Lower leg skin (tissue), 4 donors: ENCODE measurements around the gene OR6K2. TPM values are rescaled to one million over a fixed set of nuclear protein-coding genes. Genes with fewer than 3 reads are reported as not detected.

Source experiments
- DNase-seq, 2 donors: peaks; one replicate each; pipeline ENCODE4 v3.0.0-alpha.2; 2019; ENCODE audit warnings: low spot score in 2 of 2
- H3K4me3 ChIP-seq: fragments of 200-600 bp; sonication (generic); 2 replicates; pipeline ENCODE4 v1.5.1; 2017; ENCODE audit warnings: mild to moderate bottlenecking, low read depth; ENCODE audit not compliant: poor library complexity, severe bottlenecking
- CTCF ChIP-seq, 3 donors: fragments of 450-650 bp; IDR thresholded peaks; one replicate each; pipeline ENCODE4 v1.5.1; 2016; ENCODE audit warnings: antibody characterized with exemption in 3 of 3, mild to moderate bottlenecking in 3 of 3, moderate library complexity in 2 of 3
- POLR2A ChIP-seq, 2 donors: fragments of 450-650 bp; IDR thresholded peaks; one replicate each; pipeline ENCODE4 v1.6.1; 2016 to 2017; ENCODE audit warnings: antibody characterized with exemption in 2 of 2, mild to moderate bottlenecking in 1 of 2, moderate library complexity in 1 of 2
- WGBS, 2 donors: methylation state at CpG; one replicate each; pipeline ENCODE4 v1.1.5; 2018; 5-methylcytosine and 5-hydroxymethylcytosine counted together
- intact Hi-C: fragments of 100-400 bp; cut with DNase I; formaldehyde crosslinking; loops from one replicate; pipeline ENCODE4 v1.15.0; 2023; ENCODE audit warnings: low total_unique reads
- total RNA-seq, 4 donors: library from RNA; depleted of rRNA; stranded (reverse); fragments of >200 nt; gene quantifications; one replicate each; pipeline ENCODE4 v1.1.0, GENCODE V29; 2016

OR6K2 gene
- total RNA-seq, 4 donors from 2014 or later = not detected

GRCh38 chr1:158681606-158682005 is 18.8 kb downstream of the OR6K2 start:
- no peak overlapping the region for H3K4me3 ChIP-seq
- WGBS, 2 donors = 84 to 86% methylated on average over 2 of the region's 2 CpGs
- no peak for DNase-seq
- TF ChIP-seq POLR2A (IDR thresholded peaks at IDR 0.05) (no peak), CTCF (IDR thresholded peaks at IDR 0.05) (no peak)
- intact Hi-C loops = no loop called here

- TF ChIP-seq CTCF (IDR thresholded peaks at IDR 0.05) = no peak
- TF ChIP-seq POLR2A (IDR thresholded peaks at IDR 0.05) = no peak
- intact Hi-C loops = no loop called here
- WGBS, 2 donors = 89 to 97% methylated on average over 1 of the region's 1 CpG
- no peak overlapping the region for H3K4me3 ChIP-seq
- no peak for DNase-seq
These were observed 21.2 kb downstream of the OR6K2 start for GRCh38 chr1:158679289-158679688.

GRCh38 chr1:158675563-158676323 is 24.7 kb downstream of the OR6K2 start:
- DNase-seq = no peak
- intact Hi-C loops = no loop called here
- WGBS, 2 donors = 56 to 63% methylated on average over 4 of the region's 4 CpGs
- TF ChIP-seq CTCF (IDR thresholded peaks at IDR 0.05) = no peak
- no peak for TF ChIP-seq POLR2A (IDR thresholded peaks at IDR 0.05)
- H3K4me3 ChIP-seq = no peak overlapping the region

DNA sequence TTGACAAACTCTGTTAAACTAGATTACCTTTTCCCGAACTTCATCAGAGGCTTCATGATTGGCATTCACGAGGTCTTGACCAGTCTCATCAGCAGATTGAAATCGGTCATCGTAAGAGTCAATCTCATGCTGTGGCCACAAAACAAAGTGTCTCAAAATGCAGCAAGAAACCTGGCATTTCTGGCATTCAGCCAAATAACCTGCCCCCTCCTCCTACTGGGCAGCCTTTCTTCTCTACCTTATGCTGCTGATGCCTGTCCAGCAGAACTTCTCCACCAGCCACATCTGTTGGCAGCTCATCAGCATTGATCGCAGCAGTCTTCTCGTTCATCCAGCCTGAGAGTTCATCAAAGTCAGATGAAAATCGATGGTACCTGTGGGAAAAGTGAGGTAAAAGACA is 26.1 kb downstream of the OR6K2 start:
- no peak for DNase-seq
- intact Hi-C loops = no loop called here
- WGBS, 2 donors = 90 to 91% methylated on average over 7 of the region's 7 CpGs
- TF ChIP-seq CTCF (IDR thresholded peaks at IDR 0.05) = no peak
- no peak for TF ChIP-seq POLR2A (IDR thresholded peaks at IDR 0.05)
- no peak overlapping the region for H3K4me3 ChIP-seq

- no peak for DNase-seq
- TF ChIP-seq POLR2A (IDR thresholded peaks at IDR 0.05) (no peak), CTCF (IDR thresholded peaks at IDR 0.05) (no peak)
- intact Hi-C loops = no loop called here
- 78 to 85% methylated on average over 8 of the region's 8 CpGs for WGBS, 2 donors
- H3K4me3 ChIP-seq = no peak overlapping the region
These were observed 34.4 kb downstream of the OR6K2 start for GRCh38 chr1:158666037-158666436.

- TF ChIP-seq POLR2A (IDR thresholded peaks at IDR 0.05) = no peak
- TF ChIP-seq CTCF (IDR thresholded peaks at IDR 0.05) = no peak
- no peak overlapping the region for H3K4me3 ChIP-seq
- WGBS, 2 donors = 55 to 61% methylated on average over 6 of the region's 6 CpGs
- DNase-seq = no peak
- intact Hi-C loops = no loop called here
These were observed 45.9 kb downstream of the OR6K2 start for GRCh38 chr1:158654571-158654970.
